Measurements from ENCODE around the gene TMC5. TPM values are rescaled to one million over a fixed set of nuclear protein-coding genes. Genes with fewer than 3 reads are reported as not detected.
A peak's percentile ranks its signal among the peaks of the same experiment; 100 is the strongest.

TMC5 gene
- polyA plus RNA-seq, 5 donors = 5.7 to 15.5 (median 9.0) TPM

GRCh38 chr16:19505600-19506303 is 88.1 kb downstream of the TMC5 start:
- no peak for DNase-seq

DNA sequence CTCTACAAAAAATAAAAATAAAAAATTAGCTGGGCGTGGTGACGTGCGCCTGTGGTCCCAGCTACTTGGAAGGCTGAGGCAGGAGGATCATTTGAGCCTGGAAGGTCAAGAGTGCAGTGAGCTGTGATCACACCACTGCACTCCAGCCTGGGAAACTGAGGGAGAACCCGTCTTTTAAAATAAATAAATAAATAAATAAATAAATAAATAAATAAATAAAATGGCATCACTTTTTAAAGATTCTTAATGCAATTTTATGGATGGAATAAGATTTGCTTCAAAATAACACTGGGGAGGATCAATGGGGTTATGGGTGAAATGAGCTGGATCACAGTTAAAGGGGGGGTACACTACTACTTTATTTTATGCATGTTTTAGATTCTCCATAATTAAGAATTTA is 89.3 kb downstream of the TMC5 start:
- DNase-seq = no peak

- no peak for DNase-seq
Measured at GRCh38 chr16:19507867-19508266, 90.2 kb downstream of the TMC5 start.

- DNase-seq = no peak
Measured at GRCh38 chr16:19512297-19512696, 94.6 kb downstream of the TMC5 start.

GRCh38 chr16:19513377-19514053 is 95.8 kb downstream of the TMC5 start:
- peak in 1 of 2 donors; percentile 6 for DNase-seq

DNA sequence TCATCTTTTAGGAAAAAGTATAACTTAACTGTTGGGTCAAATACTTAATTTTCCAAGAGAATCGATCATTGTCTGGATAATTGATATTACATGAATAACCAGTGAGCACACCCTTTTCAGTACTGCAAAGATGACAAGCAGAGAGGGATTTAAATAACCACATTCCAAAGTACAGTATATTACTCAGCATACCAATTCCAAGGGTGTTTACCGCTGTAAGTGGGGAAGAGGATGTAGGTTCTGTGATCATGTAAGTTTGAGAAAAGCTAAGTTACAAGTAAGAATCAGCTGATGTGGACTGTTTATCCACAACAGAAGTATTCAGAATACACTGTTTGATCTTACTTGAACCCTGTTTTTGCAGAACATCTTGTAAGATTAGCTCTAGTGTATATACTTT is 98.1 kb downstream of the TMC5 start:
- DNase-seq = no peak

DNA sequence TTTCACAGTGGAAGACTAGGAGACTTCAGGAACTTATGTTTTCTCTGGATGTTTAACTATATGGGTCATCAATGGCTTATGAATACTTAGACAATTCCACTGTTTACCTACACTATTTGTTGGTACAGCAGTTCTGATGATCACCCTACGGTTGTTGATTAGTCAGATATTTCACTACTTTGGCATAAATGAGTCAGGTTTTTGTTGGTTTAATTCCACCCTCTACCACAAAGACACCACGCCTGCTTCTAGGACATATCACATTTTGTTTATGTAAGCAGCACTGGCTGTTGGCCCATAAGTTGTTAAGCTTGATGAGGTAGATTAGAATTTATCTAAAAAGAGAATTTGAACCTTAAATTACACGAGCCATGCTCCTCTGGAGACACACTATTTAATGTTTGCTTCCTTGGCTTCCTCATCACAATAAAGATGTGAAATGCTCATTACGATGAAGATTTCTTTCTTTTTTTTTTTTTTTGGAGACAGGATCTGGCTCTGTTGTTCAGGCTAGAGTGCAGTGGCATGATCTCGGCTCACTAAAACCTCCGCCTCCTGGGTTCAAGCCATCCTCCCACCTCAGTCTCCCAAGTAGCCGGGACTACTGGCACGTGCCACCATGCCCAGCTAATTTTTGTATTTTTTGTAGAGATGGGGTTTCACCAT is 99.9 kb downstream of the TMC5 start:
- no peak for DNase-seq

DNA sequence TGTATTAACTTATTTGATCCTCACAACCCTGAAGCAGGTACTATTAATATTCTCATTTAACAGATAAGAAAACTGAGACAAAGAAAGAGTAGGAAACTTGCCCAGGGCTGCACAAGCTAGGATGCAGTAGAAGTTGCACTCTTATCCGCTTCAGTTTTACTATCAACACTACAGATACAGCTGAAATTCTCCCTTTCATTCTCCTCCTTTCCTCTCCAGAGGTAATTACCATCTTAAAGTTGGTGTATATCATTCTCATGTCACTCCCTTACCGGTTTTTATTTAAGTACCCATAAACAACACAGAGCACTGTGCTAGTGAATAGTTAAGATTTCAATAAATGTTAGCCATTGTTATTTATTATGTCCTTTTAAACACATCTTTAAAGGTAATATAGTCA is 100.7 kb downstream of the TMC5 start:
- DNase-seq = no peak

GRCh38 chr16:19520861-19521331 is 103.2 kb downstream of the TMC5 start:
- peak in 1 of 2 donors; percentile 13 for DNase-seq

GRCh38 chr16:19521471-19522396 is 104.1 kb downstream of the TMC5 start, which contains the start of gene GDE1:
Gene GDE1, minus strand, starts transcription at chr16:19522098. Its CDS starts 134 bp downstream, at chr16:19521964.
- peak; percentile 88 to 89 for DNase-seq

GRCh38 chr16:19522397-19522732 is 104.7 kb downstream of the TMC5 start:
- no peak for DNase-seq

DNA sequence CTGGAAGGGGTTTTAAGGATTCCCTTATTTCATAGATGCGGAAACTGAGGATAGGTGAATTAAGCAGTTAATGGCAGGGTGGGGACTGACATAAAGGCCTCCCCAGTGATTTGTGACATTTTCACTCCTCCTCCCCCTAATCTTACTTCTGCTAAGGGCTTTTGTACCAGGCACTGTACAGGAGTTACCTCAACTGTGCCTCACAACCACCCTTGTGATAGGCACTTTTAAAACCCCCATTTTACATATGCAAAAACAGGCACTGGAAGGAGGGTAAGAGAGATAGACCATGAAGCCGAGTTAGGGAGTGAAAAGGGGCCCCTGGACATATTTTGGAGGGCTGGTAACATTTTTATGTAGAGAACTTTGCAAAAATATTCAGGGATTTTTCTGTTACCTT is 105.1 kb downstream of the TMC5 start:
- DNase-seq = peak in 1 of 2 donors; percentile 3

- DNase-seq = peak in 1 of 2 donors; percentile 1
Measured at GRCh38 chr16:19523184-19523558, 105.5 kb downstream of the TMC5 start.

- DNase-seq = peak; percentile 92 to 93
Measured at GRCh38 chr16:19523559-19524355, 106.1 kb downstream of the TMC5 start, which contains the start of gene CCP110. Gene CCP110, plus strand, starts transcription at chr16:19523942. Its CDS starts 3,940 bp downstream, at chr16:19527882.

- peak in 1 of 2 donors; percentile 16 for DNase-seq
Measured at GRCh38 chr16:19524356-19524615, 106.6 kb downstream of the TMC5 start.

GRCh38 chr16:19524616-19525384 is 107.1 kb downstream of the TMC5 start:
- DNase-seq = peak; percentile 26 to 29

- no peak for DNase-seq
Measured at GRCh38 chr16:19525385-19525723, 107.7 kb downstream of the TMC5 start.

GRCh38 chr16:19527161-19527560 is 109.5 kb downstream of the TMC5 start:
- no peak for DNase-seq

- DNase-seq = no peak
Measured at GRCh38 chr16:19528666-19529065, 111.0 kb downstream of the TMC5 start.

DNA sequence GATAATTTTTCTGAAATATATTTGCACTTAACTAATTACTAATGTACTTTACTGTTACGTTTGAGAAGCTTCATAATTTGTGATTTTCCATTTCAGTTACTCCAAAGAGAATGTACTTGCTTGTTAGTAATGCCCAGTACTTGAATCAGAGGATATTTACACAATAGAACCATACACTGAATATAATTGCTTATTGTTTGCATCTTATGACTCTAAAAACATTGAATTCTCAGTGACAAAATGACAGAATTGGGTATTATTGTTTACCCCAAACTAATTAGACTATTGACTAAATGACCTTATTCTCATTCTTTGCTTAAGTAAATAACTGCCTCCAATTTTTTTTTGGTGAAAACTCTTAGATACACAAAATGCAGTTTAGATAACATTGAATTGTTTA is 114.9 kb downstream of the TMC5 start:
- DNase-seq = no peak
